Left forelimb (tissue), 1 donor: ENCODE data around the gene KCTD4.
"Not testable (repeated sequence)": the region's sequence is repeated elsewhere in the genome, so short reads cannot be mapped to it uniquely, and the experiment has no call there.

Experiments used
- DNase-seq: peaks from one replicate; pipeline ENCODE4 v3.0.0-alpha.2; 2018; ENCODE audit warnings: low spot score

The KCTD4 gene

DNA sequence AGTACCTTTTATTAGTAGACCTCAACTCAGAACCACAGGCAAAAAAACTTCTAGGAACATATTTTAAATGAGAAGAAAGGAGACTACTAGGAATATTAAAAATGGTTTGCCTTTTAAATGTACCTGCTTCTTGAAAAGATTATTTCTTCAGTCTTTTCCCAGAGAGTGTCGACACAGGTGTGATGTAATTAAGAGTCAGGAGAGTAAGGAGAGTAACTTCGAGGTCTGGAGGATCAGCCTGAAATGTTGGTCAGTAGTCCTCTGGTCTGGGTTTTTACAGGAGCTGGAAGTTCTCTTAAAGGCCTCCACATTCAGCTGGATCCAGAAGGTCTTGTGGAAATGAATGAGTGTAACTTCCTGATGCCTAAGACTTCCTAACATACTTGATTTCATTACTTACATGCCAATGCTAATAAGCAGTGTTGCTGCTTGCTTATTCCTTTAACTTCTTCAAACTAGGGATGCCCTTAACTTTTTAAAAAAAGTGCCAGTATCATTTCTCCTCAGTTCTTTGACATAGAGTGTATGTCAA is at the start of gene KCTD4:
TSS of gene KCTD4 (minus strand) at position 345 of the 532 bp plus-strand sequence. CDS start 6,478 bp downstream, outside the sequence.
- no peak for DNase-seq

DNA sequence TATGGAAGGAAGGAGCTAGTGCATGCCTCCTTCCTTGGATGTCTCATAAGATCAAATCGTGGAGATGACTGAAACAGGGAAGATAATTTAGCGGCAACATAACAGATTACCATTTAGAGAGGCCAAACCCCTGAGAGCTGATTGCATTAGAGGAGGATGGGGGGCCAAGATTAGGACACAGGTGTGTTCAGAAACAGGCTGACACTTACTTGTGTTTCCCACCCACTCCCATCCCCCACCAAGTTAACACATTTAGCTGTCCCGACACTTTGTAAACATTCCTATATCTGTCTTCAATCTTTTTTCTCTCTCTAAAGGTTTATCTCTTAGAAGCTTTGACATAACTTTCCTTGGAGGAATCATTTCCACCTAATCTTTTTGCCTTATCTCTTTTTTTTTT is 48.8 kb upstream of the KCTD4 start:
- no peak for DNase-seq

DNA sequence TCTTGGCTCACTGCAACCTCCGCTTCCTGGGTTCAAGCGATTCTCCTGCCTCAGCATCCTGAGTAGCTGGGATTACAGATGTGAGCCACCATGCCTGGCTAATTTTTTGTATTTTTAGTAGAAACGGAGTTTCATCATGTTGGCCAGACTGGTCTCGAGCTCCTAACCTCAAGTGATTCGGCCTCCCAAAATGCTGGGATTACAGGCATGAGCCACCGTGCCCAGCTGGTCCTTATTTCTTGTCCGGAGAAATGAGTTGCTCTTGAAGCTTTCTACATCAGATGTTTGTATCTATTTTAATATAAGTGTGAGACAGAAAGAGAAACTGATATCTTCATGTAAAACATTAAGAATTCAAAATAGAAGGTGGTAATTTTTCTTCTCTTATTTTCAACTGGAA is 43.9 kb upstream of the KCTD4 start:
- DNase-seq = not testable (repeated sequence)

DNA sequence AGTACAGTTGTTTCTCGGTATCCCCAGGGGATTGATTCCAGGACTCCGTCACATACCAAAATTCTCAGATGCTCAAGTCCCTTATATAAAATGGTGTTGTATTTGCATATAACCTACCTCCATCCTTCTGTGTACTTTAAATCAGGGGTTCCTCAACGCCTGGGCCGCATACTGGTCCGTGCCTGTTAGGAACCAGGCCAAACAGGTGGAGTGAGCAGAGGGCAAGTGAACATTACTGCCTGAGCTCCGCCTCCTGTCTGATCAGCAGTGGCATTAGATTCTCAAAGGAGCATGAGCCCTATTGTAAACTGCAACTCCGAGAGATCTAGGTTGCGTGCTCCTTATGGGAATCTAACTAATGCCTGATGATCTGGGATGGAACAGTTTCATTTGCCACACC is 42.2 kb upstream of the KCTD4 start:
- DNase-seq = no peak

DNA sequence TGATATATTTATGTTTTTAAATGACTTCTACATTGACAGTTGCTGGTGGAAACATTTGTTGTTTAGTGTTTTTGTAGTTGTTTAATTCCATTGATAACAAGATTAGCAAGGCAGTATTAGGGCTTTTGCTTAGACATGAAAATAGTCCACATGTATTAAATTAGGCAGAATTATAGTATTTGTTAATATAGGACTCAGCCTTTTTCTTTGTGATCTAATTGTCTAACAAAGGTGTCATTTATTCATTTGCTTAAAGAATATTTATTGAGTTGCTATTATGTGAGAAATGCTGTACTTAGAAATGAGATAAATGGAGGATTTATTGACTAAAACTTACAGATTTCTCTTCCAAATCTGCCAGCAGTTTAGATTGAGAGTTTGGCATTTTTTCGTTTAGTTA is 41.7 kb upstream of the KCTD4 start:
- DNase-seq = no peak

DNA sequence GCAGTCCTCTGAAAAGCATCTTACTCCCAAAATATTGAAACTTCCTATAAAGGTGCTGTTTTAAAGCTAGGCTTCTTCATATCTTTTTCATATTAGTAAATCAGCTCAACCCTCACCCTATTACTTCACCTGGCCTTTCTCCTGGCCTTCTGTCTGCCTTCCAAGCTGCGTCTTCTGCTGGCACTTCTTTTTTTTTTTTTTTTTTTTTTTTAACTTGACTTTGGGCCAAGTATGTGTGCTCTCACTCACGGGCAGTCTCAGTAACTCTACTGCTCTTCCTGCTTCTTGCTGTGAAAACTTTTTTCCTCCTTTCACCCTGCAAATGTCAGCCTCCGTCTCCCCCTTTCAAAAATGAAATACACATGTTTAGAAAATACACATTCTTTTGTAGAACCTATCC is 41.2 kb upstream of the KCTD4 start:
- DNase-seq = no peak

DNA sequence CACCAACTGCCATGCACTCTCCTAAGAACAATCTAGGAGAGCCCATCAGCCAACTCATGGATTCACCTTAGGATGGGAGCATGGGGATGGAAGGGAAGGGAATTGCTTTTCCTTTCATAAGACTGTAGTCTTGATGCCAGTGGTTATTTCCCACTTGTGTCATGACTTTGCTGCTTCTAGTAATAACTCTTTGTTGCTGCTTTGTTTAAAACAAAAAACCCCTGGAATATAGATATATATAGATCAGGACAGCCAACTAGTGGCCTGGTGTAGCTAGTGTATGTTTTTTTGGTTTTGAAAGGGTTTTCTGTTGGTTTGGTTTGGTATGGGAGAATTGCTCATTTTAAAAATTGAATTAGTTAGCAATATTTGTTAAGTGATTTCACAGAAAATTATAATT is 39.3 kb upstream of the KCTD4 start:
- no peak for DNase-seq

DNA sequence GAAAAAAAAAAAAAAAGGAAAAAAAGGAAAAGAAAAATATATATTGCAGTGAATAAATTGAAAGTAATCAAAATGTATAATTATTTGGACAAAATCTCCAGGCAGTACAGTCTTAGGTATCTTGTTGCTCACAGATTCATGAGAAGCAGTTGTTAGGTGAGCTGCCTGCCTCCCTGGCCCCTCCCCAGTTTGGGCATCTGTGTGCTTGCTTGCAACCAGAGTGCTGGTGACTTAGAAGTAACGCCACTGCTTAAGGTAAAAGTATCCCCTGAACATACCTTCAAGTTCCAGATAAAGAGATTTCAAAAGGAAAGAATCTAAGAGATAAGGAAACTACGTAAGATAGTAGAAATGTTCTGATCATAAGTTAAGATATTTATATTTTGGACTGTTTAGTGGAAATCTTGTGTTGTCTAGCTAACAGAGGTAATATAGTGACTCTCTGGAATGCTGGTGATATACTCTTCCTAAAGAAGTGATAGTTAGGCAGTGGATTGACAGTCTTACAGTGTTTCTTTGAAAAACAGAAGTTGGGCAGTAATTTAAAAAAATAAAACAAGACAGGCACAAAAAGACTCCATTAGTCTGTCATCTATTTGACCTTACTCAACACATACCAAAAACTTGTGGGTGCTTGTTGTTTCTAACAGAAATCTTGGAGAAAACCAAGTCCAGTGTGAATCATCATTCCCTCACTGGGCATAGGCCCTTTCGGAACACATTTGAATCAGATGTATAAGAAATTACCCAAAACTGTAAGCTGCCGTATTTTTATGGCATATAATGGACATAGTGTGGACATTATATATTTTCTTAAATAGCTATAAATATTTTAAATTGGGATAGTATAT is 38.3 kb upstream of the KCTD4 start:
- no peak for DNase-seq

DNA sequence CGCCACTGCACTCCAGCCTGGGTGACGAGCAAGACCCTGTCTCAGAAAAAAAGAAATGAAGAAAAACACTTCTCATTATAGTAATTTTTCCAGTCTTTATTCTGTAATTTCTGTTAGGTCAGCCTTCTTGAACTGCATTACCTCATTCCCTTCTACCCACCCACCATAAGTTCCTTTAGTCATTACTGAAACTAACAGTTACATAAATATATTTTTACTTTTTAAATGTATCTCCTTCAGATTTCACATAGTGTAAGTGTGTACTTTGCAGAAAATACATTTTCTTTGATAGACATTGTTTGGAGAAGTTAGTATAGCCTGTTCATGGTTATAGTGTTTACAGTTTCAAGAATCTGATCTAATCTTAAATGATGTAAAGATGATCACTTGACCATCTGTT is 31.7 kb upstream of the KCTD4 start:
- DNase-seq = no peak

DNA sequence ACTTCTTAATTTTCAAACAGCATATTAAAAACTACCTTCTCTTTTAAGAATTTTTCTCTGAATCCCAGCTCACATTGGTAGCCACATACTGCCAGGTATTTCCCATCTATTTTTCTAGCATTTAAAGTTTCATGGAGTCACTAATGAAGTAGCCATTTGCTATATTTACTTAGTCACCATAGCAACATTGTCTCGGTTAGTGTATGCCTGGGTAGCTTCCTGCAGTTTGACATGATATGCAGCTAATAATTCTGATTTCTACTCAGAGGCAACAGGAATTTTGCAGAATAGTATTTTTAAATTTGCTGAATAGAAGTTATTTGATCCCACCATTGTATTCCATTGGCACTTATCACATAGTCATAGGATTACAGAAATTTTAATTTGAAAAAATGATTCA is 30.9 kb upstream of the KCTD4 start:
- no peak for DNase-seq

DNA sequence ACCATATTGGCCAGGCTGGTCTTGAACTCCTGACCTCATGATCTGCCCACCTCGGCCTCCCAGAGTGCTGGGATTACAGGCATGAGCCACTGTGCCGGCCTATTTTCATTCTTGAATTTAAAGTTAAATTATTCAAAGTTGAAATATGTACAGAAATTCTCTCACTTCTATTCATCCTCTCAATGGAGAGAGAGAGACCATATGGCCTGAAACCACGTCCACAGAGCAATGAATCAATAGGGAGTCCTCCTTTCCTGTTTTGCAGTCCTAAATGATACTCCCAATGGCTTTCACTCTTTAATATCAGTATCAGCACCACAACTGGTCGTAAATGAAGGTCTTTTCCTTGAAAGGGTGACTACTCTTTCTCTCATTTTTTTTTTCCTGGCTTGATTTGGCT is 30.5 kb upstream of the KCTD4 start:
- DNase-seq = no peak

DNA sequence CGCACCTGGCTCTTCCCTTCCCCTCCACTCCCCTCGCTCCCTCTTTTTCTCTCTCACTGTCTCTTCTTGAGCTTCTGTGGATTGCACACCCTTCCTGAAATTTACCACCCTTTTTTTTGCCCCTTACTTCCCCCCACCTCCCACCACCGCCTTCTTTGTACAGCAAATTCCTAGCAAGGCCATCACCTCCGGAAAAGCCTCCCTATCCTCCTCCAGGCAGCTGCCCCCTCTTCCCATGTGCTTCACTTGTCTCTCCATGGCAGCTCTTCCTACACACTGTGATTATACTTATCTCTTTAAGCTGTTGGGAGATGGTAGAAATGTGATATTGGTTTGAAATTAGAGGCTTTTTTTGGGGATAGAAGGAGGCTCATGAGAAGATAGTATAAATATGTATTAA is 28.3 kb upstream of the KCTD4 start:
- no peak for DNase-seq

DNA sequence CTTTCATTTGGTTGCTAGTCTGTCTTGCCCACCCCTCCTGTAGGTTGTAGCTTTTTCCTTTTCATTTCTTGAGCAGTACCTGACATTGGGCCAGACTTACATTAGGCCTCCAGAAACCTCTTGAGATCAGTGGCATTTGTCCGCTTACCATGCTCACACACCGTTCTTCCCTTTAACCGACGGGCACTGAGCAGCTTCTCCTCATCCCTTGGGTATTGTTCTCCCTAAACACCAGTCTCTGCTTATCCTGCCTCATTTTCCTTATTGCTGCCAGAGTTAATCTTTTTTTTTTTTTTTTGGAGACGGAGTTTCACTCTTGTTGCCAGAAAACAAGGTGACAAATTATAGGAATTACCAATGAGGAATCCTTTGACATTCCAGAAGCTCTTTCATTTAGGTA is 27.2 kb upstream of the KCTD4 start:
- no peak for DNase-seq

DNA sequence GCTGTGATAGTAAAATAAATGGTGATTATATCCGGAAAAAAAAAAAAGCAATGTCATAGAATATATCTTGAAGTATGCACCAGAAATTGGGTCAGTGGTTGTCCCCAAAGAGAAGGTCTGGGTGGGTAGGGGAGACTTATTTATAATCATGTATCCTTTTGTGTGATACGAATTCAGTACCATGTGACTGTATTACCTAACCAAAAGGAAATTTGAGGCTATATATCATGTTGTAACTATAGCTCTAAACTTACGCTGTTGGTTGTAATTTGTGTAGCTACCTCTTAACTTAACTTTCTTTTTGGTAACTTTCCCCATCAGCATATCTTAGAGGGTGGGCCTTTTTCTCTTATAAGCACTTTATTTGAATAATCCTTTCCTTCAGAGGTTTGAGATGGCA is 25.2 kb upstream of the KCTD4 start:
- no peak for DNase-seq

DNA sequence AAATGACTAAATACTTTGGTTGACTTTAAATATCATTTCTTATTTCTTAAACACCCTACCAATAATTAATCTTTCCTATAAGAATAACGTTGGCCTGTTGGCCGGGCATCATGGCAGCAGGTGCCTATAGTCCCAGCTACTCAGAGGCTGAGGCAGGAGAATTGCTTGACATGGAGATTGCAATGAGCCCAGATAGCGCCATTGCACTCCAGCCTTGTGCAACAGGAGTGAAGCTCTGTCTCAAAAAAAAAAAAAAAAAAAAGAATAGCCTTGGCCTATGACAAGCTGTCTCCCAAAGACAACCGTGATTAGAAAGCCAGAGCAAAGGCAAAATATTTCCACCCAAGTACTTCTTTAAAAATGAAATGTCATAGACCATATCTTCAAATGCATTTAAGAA is 24.5 kb upstream of the KCTD4 start:
- DNase-seq = no peak

DNA sequence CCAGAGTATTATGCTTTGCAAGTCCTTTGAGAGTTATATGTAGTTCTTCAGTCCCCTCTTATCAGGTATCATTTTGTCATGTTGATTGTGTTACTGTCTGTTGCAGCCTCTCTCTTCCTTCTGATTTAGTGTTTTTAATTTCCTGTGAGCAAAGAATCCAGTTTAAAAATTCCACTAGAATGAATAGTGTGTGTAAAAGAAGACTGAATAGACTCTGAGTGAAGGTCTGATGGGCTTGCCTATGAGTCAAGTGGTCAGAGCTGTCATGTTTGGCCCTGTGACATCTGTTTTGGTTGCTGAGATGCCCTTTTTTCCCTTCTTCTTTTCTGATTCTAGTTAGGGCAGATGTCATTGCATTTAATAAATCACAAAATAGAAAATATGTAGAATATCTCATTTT is 23.3 kb upstream of the KCTD4 start:
- DNase-seq = no peak

DNA sequence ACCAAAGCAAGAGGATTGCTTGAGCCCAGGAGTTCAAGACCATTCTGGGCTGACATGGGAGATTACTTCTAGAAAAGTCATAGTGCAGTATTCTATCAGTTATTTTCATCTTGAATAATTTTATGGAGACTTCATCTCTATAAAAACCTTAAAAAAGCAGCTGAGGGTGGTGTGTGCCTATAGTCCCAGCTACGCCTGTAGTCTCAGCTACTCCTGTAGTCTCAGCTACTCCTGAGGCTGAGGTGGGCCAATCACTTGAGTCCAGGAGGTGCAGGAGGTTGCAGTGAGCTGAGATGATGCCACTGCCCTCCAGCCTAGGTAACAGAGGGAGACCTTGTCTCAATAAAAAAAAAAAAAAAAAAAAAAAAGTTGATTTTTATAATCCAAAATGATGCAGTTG is 22.1 kb upstream of the KCTD4 start:
- no peak for DNase-seq

DNA sequence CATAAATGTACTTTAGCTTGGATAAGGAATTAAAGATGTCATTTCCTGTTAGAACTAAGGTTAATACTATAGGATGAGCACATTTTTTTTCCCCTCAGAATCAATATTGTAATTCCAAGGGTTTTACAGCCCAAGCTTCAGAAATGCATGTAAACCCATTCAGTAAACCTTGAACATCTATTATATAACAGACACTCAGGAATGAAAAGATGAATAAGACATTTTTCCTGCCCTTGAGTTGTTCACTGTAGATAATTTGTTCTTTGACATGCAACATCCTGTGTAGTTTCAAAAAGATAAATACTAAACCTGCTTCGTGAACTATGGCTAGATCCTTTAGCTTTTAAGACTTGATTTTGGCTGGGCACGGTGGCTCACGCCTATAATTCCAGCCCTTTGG is 21.7 kb upstream of the KCTD4 start:
- no peak for DNase-seq

DNA sequence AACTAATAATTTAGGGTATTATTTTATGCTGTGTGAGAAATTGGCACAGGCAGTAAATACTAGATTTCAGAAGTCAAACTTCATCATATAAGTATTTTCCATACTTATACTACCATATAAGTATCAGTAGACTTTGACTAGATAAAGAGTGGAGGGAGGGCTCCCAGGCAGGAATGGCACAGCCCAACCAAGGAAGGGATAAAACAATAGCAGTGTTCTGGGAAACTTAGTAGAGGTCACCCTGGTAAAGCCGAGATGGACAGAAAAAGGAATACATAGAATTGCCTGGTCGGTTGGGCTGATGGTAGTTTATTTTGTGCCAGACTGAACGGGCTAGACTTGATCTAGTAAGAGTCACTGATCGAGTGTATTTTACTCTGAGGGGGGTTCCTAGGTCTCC is 19.6 kb upstream of the KCTD4 start:
- DNase-seq = no peak

DNA sequence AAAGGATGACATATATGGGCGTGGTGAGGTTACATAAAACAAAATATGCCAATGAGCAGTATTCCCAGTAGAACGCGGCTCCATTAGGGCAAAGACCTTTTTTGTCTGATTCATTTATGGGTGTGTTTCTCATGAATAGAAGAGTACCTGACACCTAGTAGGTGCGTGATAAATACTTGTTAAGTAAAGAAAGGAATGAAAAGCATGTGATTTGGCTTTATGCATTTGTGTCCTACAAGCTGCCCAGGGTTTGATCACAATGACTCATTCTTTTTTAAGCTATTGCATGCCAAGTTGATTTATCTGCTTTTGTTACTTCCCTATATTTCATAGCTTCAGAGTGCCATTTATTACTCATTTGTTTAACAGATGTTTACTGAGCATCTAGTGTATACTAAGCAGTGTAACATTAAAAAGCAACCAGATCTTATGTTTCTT is 19.1 kb upstream of the KCTD4 start:
- no peak for DNase-seq

DNA sequence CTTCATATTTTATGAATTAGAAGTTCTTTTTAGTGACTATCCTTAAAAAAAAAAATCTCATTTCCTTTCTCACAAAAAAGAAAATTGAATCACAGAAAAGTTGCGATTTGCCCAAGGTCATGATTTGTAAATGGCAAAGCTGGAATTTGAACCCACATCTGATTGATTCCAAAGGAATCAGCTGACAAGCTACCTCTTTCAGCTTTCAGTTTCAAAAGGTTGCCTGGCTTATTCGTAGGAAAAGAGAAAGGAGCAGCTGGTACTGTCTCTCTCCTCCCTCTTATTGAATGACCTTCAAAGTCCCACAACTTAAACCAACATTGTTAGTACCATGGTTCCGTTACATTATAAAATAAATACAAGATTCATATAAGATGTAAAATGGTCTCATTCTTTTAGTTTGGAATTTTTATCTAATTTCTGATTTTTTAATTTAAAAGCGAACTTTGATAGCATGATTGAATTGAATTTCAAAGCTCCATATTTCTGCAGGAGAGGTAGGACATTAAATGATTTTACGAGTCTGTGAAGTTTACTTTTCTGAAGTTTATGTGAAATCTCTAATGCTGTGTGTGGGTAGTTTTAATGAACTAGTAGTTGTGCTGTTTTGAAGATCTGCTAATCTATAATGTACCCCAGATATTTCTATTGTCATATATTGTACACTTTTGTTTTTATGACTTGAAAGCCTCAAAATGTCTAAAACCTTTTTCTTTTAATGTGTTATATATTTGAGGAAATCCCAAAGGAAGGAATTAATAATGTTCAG is 18.5 kb upstream of the KCTD4 start:
- no peak for DNase-seq

DNA sequence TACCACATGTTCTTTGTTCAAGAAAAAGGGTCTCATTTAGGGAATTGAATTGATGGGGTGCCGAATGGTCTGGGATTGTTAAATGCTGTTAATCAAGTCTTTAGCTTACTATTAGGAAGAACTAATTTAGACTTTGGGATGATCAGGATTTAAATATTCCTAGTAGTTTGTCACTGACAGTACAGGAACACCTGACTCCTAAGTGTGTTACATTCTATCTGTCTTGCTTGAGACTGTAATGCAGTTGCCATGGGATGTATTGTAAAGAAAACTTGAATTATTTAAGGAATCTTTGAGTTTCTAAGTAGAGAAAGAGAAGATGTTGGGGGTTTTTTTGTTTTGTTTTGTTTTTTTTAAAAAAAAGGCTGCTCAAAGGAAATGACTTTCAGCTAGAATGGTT is 17.8 kb upstream of the KCTD4 start:
- DNase-seq = no peak

DNA sequence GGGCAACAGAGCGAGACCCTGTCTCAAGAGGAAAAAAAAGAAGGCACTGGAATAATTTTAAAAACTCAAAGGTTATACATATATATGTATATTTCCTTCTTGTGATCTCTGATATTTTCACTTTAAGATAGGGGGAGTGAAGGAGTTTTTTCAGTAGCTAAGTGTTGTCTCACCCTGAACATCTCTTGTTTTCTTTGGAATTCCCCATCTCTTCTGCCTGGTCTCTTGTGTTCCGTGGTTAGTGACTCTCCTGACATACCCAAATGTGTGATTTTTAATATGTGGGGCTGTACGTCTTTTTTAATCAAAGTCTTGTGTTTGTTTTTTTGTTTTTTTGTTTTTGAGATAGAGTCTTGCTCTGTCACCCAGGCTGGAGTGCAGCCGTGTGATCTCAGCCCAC is 15.3 kb upstream of the KCTD4 start:
- no peak for DNase-seq
